Fibroblast of villous mesenchyme (primary cell): Measurements from ENCODE around the gene ABI3BP. TPM values are rescaled to one million over a fixed set of nuclear protein-coding genes. Genes with fewer than 3 reads are reported as not detected.

ENCODE experiments used
- DNase-seq: peaks from one replicate; pipeline ENCODE4 v3.0.0-alpha.2; 2010; ENCODE audit warnings: low read depth
- H3K4me3 ChIP-seq: 2 replicates; pipeline ENCODE4 v1.5.1; 2011; ENCODE audit warnings: low read depth, mild to moderate bottlenecking, low read length
- CTCF ChIP-seq: IDR thresholded peaks from 2 replicates; pipeline ENCODE4 v1.5.1; 2012; ENCODE audit warnings: low read depth, mild to moderate bottlenecking, low read length; ENCODE audit not compliant: insufficient read depth
- total RNA-seq: library from RNA; depleted of rRNA; stranded (reverse); fragments of >200 nt; gene quantifications from 2 replicates; pipeline ENCODE4 v1.2.3, GENCODE V29; 2012

The ABI3BP gene
- total RNA-seq, 1 donor, result 7.8 TPM

GRCh38 chr3:100975714-100976113 lies 17.5 kb downstream of the ABI3BP start:
- no peak overlapping the region for H3K4me3 ChIP-seq
- DNase-seq, result no peak
- TF ChIP-seq CTCF, result no peak

- no peak for TF ChIP-seq CTCF
- no peak for DNase-seq
- no peak overlapping the region for H3K4me3 ChIP-seq
These were observed 19.6 kb downstream of the ABI3BP start for GRCh38 chr3:100973594-100973993.

- DNase-seq, result no peak
- no peak overlapping the region for H3K4me3 ChIP-seq
These were observed 20.4 kb downstream of the ABI3BP start for GRCh38 chr3:100972867-100973266.

GRCh38 chr3:100972301-100972844 lies 20.8 kb downstream of the ABI3BP start:
- H3K4me3 ChIP-seq, result no peak overlapping the region
- DNase-seq, result no peak
- no peak for TF ChIP-seq CTCF

More at GRCh38 chr3:100972867-100973266, 20.4 kb downstream of the ABI3BP start:
- no peak for TF ChIP-seq CTCF

GRCh38 chr3:100971798-100972197 lies 21.4 kb downstream of the ABI3BP start:
- no peak for DNase-seq
- TF ChIP-seq CTCF, result no peak
- H3K4me3 ChIP-seq, result no peak overlapping the region

- no peak overlapping the region for H3K4me3 ChIP-seq
- no peak for DNase-seq
- no peak for TF ChIP-seq CTCF
These were observed 22.7 kb downstream of the ABI3BP start for GRCh38 chr3:100970477-100970990.
